ENCODE data around the gene SULT1A3.
"Not testable (repeated sequence)": the region's sequence is repeated elsewhere in the genome, so short reads cannot be mapped to it uniquely, and the experiment has no call there.

Gene SULT1A3

DNA sequence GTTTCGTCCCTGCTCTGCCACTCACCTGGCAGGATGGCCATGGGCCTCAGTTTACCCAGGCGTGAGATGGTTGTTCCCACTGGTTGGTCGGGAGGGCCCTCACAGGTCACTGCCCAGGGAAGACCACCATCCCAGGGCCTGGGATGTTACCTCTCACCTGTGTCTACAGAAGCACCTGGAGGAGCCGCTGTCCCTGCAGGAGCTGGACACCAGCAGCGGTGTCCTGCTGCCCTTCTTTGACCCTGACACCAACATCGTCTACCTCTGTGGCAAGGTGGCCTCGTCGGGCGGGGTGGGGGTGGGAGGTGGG is 11.5 kb upstream of the SULT1A3 start:
- no peak for DNase-seq

DNA sequence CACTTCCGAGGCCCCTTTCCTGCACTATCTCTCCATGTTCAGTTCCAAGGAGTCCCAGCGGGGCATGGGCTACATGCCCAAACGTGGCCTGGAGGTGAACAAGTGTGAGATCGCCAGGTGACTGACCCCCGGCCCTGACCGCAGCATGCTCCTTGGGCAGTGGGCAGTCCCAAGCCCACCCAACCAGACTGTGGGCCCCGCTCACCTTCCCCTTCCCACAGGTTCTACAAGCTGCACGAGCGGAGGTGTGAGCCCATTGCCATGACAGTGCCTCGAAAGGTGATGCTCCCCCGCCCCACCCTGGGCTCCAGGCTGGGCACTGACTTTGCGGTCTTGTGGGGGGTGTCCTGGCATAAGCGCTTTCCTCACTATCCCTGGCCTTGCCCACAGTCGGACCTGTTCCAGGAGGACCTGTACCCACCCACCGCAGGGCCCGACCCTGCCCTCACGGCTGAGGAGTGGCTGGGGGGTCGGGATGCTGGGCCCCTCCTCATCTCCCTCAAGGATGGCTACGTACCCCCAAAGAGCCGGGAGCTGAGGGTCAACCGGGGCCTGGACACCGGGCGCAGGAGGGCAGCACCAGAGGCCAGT is 11.0 kb upstream of the SULT1A3 start:
- DNase-seq: no peak

DNA sequence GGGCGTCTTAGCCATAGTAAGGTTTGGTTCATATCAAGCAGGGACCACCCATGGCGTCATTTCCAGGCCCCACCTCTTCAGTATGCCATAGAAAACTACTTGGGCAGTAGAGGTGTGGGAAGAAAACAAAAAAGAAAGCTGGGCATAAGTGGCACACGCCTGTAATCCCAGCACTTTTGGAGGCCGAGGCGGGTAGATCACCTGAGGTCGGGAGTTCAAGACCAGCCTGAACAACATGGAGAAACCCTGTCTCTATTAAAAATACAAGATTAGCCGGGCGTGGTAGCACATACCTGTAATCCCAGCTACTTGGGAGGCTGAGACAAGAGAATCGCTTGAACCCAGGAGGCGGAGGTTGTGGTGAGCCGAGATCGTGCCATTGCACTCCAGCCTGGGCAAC is 7.9 kb upstream of the SULT1A3 start:
- not testable (repeated sequence) for DNase-seq

DNA sequence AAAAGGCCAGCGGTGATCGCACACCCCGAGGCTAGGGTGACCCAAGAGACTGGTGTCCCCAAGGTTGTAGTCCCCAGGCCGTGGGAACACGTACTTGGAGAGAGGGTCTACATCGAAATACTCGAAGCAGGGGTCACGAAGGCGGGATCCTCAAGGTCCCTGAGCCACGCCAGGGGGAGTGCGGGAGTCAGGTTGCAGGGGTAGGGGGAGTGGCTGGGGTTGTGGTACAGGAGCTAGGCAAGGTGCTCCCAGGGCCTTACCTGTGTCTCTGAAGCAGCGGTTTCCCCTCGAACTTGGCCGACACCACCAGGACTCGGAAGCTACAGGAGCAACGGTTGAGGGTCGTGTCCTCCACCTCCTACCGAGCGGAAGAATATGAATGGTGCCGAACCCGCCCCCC is 6.0 kb upstream of the SULT1A3 start:
- DNase-seq: not testable (repeated sequence)

DNA sequence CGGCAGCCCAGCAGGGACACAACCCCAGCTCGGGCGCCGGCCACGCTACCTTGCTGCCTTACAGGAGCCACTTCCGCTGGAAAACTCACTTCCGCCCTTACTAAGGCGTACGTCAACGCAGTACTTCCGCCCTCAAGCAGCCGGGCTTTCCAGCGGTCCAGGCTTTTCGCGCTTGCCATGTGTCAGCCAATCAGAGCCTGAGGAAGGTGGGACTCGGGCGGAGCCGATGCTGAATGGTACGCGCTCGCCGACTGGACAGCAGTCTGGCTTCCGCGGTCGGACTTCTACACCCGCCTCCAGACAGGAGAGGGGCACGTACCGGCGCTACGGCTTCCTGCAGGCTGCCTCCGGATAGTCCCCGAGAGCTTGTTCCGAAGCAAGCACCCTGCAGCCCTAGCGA is 5.4 kb upstream of the SULT1A3 start, which contains the start of the genes BOLA2B and SLX1A:
Gene BOLA2B, minus strand, starts transcription at position 52 of the 400 bp plus-strand sequence. CDS start 71 bp downstream, outside the sequence.
Gene SLX1A, plus strand, starts transcription at position 261 of the 400 bp plus-strand sequence. CDS start 210 bp downstream, outside the sequence.
- DNase-seq: not testable (repeated sequence)

DNA sequence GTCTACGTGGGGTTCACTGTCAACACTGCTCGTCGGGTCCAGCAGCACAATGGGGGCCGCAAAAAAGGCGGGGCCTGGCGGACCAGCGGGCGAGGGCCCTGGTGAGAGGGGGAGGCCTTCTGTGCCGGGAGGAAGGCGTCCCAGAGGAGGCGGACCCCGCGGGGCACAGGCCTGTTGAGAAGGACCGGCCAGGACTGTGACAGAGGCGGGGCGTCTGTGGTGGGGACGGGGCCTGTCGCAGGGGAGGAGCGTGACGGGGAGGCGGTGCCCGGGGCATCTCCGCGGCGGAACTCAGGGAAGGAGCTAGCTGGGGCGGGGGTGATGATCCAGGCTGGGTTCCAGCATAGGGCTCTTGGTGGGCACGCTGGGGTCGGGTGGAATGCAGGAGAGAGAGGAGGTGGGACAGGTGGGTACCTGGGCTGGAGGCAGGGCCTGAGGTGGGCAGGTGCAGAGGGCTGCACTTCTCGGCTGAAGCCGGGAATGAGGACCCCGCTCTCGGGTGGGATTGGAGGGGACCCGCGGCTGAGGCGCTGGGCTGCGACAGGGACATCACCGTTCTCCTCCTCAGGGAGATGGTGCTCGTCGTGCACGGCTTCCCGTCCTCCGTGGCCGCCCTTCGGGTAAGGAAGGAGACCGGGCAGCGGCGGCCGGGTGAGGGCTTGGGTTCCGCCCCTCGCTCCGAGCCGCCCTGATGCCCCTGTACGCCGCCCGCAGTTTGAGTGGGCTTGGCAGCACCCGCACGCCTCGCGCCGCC is 4.7 kb upstream of the SULT1A3 start:
- DNase-seq: not testable (repeated sequence)

DNA sequence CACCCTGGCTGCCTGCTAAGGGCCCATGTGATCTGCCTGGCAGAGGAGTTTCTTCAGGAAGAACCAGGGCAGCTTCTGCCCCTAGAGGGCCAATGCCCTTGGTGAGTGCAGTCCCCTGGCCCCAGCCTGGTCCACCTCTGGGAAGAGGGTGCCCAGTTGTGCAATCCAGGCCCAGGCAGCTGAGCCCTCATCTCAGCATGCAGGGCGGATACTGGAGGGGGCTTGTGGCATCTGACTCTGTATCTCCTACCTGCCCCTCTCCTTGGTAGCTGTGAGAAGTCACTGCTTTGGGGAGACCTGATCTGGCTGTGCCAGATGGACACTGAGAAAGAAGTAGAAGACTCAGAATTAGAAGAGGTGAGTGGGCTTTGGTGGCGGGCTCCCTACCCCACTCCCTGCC is 2.1 kb upstream of the SULT1A3 start:
- not testable (repeated sequence) for DNase-seq

DNA sequence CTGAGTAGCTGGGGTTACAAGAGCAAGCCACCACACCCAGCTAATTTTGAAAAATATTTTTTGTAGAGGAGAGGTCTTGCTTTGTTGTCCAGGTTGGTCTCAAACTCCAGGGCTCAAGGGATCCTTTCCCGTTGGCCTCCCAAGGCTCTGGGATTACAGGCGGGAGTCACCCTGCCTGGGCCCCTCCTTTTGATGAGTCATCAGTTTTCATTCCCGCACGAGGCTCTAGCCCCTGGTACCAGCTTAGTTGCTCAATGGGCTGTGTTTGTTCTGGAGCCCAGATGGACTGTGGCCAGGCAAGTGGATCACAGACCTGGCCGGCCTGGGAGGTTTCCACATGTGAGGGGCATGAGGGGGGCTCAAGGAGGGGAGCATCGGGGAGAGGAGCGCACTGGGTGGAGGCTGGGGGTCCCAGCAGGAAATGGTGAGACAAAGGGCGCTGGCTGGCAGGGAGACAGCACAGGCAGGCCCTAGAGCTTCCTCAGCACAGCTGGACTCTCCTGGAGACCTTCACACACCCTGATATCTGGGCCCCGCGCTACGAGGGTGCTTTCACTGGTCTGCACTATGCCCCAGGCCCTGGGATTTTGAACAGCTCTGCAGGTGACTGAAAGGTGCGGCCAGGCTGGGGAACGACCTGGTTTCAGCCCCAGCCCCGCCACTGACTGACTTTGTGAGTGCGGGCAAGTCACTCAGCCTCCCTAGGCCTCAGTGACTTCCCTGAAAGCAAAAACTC is 721 bp downstream of the SULT1A3 start:
- DNase-seq: not testable (repeated sequence)

DNA sequence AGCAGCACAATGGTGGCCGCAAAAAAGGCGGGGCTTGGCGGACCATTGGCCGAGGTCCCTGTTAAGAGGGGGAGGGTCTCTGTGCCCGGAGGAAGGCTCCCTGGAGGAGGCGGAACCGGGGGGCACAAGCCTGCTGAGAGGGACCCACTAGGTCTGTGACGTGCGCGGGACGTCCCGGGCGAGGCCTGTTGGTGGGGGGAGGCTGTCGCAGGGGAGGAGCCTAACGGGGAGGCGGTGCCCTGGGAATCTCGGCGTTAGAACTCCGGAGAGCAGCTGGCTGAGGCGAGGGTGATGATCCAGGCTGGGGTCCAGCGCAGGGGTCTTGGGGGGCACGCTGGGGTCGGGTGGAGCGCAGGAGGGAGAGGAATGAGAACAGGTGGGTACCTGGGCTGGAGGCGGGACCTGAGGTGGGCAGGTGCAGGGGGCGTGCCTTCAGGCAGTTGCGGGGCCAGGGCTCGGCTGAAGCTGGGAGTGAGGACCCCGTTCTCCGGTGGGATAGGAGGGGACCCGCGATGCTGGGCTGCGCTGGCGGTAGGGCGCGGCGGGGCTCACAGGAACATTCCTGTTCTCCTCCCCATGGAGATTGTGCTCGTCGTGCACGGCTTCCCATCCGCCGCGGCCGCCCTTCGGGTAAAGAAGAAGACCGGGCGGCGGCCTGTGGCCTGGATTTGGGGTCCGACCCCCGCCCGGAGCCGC is 6.6 kb downstream of the SULT1A3 start:
- DNase-seq: not testable (repeated sequence)

DNA sequence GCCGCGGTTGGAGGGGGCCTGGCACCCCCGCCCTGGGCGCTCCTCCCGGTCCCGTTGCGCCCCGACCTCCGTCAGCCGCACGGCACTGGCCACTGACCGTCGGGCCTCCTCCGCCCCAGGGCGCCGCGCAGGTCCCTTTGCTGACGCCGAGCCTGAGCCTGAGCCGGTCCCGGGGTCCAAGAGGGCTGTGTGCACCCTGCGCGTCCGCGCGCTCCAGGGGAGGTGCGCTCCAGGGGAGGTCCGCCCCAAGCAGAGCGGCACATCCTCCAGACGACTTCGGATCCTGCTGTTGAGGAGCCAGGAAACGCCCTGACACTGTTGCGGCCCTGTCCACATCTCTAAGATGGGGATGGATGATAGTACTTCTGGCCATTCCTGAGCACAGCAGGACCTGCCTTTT is 7.2 kb downstream of the SULT1A3 start:
- not testable (repeated sequence) for DNase-seq

DNA sequence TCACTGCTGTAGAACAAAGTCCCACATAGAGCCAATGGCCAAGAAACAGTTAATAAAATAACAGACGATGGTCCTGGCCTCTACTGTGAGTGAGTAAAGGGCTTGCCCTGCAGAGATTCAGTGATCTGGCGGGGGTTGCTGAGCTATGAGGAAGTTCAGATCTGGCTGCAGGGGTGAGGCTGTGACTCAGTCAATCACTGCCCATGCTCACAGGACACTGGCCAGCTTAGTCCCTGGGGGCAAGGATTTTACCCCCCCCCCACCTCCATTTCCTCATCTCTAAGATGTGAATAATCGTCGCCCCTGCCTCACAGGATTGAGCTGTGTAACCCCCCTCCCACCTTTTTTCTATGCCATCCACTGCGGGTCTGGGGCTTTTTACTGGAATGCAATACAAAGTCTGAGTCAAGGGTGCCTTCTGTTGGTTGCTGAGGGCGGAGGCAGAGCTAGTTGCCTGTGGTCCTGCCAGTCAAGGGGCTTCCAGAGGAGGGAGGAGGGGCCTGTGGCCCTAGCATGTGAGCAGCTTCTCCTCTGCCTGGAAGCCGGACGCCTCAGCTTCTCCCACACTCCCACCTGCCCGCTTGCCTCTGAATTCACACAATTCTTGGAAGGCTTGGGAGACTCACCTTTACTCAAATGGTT is 8.1 kb downstream of the SULT1A3 start:
- not testable (repeated sequence) for DNase-seq

DNA sequence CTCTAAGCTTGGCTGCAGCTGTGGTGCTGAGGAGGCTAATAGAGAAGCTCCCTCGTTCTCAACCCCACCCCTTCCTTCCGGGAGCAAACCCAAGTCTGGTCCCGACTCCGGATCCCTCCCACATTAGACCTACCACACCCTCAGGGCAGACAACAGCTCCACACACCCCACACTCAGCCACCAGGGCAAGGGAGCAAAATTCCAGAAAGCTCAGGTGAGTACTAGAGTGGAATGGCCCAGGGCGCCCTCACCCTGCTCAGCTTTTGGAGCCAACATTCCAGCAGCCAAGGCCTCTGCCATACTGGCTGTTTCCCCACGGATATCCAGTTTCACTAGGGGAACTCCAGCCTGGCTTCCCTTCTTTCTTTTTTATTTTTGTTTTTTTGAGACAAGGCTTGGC is 10.0 kb downstream of the SULT1A3 start:
- DNase-seq: not testable (repeated sequence)

DNA sequence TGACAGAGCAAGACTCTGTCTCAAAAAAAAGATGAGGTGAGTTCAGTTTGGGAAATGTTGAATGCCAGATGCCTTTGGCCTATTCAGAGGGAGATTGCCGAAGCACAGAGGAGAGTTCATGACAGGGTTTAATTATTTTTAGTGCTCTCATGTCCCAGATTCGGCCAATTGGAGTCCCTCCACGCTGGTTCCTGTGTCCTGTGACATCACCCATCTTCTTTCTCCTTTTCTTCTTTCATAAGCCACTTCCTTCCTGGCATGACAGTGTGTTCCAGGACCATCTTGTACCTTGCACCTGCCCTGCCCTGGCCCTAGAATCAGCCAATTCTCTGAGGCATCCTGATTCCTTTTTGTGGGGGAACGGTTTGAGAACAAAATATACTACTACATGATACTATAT is 12.4 kb downstream of the SULT1A3 start:
- DNase-seq: not testable (repeated sequence)

DNA sequence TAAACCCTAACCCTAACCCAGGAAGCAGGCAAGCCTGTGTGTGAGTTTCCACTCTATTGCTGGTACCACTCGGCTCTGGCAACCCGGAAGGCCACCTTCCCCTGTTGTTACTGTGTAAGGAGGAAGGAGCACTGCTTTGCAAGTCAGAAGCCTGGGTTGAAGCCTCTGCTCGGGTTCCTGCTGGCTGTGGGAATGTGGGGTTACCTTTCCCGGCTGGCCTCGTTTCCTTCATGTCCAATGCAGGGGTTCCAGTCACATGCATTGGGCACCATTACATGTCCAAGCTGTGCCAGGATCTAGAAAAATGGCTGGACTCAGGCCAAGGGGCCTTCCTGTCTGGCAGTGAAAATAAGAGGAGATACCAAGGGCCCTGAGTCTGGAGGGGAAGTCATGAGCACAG is 18.0 kb downstream of the SULT1A3 start:
- DNase-seq: not testable (repeated sequence)

DNA sequence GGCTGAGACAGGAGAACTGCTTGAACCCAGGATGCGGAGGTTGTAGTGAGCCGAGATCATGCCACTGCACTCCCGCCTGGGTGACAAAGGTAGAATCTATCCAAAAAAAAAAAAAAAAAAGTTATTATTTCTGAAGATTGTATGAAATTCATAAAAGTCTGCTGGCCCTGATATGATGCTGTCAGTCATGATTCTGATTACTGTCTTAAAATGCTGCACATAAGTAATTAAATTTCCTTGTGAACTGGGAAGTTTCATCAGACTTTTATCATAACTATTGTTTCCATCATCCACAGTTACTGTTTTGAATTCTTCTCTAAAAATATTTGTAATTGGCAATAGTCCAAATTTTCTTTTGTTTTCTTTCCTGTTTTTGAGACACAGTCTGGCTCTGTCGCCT is 49.3 kb downstream of the SULT1A3 start, which contains the start of gene NPIPB13:
Gene NPIPB13, minus strand, starts transcription at position 101 of the 400 bp plus-strand sequence. CDS start 2,906 bp downstream, outside the sequence.
- DNase-seq: not testable (repeated sequence)
